ENCODE measurements around the gene TNS4. TPM values are rescaled to one million over a fixed set of nuclear protein-coding genes. Genes with fewer than 3 reads are reported as not detected.

TNS4 gene
- total and polyA plus RNA-seq, 3 experiments from 2014 or later, result 0.41 to 3.1 (median 3.1) TPM

DNA sequence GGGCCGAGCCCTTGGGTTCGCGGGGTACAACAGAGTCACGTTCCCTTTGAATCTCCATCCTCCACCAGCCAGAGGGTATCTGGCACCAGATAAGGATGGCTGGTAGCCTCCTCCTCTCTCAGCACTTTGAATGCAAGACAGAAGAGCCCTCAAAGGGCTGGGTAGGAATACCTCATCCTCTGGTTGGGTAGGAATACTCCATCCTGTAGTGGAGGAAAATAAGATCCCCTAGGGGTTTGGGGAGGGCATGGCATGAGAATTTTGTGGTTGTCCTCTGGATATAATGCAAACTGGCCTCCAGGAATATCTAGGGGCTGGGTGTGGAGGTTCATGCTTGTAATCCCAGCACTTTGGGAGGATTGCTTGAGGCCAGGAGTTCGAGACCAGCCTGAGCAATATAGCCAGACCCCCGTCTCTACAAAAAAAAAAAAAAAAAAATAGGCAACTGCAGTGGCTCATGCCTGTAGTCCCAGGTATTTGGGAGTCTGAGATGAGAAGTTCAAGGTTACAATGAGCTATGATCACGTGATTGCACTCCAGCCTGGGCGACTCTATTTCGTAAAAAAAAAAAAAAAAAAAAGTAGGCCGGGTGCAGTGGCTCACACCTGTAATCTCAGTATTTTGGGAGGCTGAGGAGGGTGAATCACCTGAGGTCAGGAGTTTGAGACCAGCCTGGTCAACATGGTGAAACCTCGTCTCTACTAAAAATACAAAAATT lies 55.5 kb downstream of the TNS4 start:
- H3K9me3 ChIP-seq (ENCODE audit: low read length), result no peaks in the 10 kb centered on the region
- Mint-ChIP-seq H3K36me3 (peaks cover 0 to 3% (median 0%) of the 10 kb centered on the region in 3 donors), H3K27me3 (peaks cover 0 to 11% of the 10 kb centered on the region in 2 donors), H3K4me3 (peak overlapping the region in 5 of 7 donors; percentile 37 to 90 (median 84)), H3K4me1 (peaks cover 39 to 46% (median 40%) of the 10 kb centered on the region in 3 donors), H3K27ac (peak overlapping the region in 2 of 8 donors; percentile 15 to 89), H3K9me3 (peaks cover 0 to 4% (median 0%) of the 10 kb centered on the region in 5 donors)
- ChIA-PET POLR2A (no interaction called here), CTCF (interaction anchor here (0.8 to 6.6 kb wide), 3 partner anchors 9 to 87 kb away, joined by 3 to 48 read pairs (median 5); no protein-coding TSS in a partner anchor)
- peaks cover 44% of the 10 kb centered on the region for H3K4me1 ChIP-seq (ENCODE audit: insufficient read depth, low read length)
- no peaks in the 10 kb centered on the region for H3K36me3 ChIP-seq (ENCODE audit: insufficient read depth, low read length)
- H3K4me3 ChIP-seq (ENCODE audit: low read length), result peak overlapping the region; percentile 30
- no peak overlapping the region for H3K27ac ChIP-seq (ENCODE audit: low read depth, low read length)
- no peaks in the 10 kb centered on the region for H3K27me3 ChIP-seq (ENCODE audit: insufficient read depth, low read length, poor library complexity, severe bottlenecking)
- DNase-seq, result no peak

DNA sequence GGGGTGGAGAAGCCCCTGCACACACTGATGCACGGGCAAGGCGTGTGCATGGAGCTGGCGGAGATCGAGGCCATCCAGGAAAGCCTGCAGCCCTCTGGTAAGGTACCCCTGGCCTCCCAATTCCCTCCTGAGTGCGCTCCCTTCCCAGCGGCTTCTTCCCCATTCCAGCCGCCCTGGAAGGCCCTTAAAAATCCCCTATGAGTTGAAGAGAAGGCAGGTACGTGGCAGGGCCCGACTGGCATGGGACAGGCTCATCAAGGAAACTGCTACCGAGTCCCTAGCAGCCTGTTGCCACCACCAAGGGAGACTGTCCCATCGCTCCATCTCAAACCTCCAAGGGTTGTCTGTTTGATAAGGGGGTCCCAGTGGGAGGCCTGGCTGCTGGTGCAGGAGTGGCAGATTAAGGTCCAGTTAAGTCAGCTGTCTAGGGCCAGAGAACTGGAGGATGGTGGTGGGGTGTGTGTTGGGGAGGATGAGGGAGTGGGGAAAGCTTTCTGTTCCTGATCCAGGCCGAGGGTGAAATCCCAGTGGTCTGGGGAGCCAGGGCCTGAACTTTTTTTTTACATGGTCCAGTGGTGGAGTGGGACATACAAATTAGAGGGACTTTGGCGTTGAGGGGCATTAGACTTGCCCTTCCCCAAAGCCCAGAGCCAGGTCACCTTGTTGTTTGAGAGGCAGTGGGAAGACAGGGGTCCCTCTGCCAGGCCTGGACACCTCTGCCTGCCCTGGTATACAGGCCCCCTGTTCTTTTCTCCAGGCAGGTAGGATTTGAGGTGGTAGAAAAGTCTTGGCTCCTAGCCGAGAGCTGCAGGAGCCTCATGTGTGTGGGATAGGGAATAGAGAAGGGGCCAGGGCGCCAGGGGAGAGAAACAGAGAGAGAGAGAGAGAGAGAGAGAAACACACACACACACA lies 57.2 kb downstream of the TNS4 start:
- peaks cover 0 to 11% of the 10 kb centered on the region in 2 donors for H3K27me3 Mint-ChIP-seq
- H3K27ac ChIP-seq (ENCODE audit: low read depth, low read length), result peak overlapping the region; percentile 47
- H3K4me3 Mint-ChIP-seq, result peak overlapping the region; percentile 82 to 95 (median 85)
- peaks cover 44% of the 10 kb centered on the region for H3K4me1 ChIP-seq (ENCODE audit: insufficient read depth, low read length)
- peak overlapping the region; percentile 64 for H3K4me3 ChIP-seq (ENCODE audit: low read length)
- H3K36me3 Mint-ChIP-seq, result peaks cover 0 to 3% (median 0%) of the 10 kb centered on the region in 3 donors
- H3K9me3 Mint-ChIP-seq, result peaks cover 0 to 4% (median 0%) of the 10 kb centered on the region in 5 donors
- no peaks in the 10 kb centered on the region for H3K36me3 ChIP-seq (ENCODE audit: insufficient read depth, low read length)
- H3K9me3 ChIP-seq (ENCODE audit: low read length), result no peaks in the 10 kb centered on the region
- DNase-seq, result no peak
- ChIA-PET POLR2A (interaction anchor here (1.0 to 1.9 kb wide), 3 partner anchors 26 to 116 kb away, joined by 3 to 6 read pairs (median 6); partner anchors contain the start of gene TOP2A), CTCF (interaction anchor here (0.7 to 6.6 kb wide), 15 partner anchors 10 to 171 kb away, joined by 3 to 48 read pairs (median 4); partner anchors contain the start of gene TOP2A)
- H3K27me3 ChIP-seq (ENCODE audit: insufficient read depth, low read length, poor library complexity, severe bottlenecking), result no peaks in the 10 kb centered on the region
- peaks cover 39 to 46% (median 40%) of the 10 kb centered on the region in 3 donors for H3K4me1 Mint-ChIP-seq
- H3K27ac Mint-ChIP-seq, result peak overlapping the region; percentile 84 to 98 (median 92)

DNA sequence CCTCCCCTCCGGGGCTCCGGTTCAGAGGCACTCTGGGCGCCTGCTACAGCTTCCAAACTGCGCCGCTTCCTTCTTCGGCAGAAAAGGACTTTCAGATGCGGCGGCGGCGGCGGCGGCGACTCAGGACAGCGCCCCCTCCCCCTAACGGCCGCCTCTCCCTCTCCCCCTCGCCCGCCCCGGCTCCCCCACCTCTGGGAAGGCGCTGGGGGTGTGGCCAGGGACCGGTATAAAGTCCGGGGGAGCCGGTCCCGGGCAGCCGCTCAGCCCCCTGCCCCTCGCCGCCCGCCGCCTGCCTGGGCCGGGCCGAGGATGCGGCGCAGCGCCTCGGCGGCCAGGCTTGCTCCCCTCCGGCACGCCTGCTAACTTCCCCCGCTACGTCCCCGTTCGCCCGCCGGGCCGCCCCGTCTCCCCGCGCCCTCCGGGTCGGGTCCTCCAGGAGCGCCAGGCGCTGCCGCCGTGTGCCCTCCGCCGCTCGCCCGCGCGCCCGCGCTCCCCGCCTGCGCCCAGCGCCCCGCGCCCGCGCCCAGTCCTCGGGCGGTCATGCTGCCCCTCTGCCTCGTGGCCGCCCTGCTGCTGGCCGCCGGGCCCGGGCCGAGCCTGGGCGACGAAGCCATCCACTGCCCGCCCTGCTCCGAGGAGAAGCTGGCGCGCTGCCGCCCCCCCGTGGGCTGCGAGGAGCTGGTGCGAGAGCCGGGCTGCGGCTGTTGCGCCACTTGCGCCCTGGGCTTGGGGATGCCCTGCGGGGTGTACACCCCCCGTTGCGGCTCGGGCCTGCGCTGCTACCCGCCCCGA lies 58.0 kb downstream of the TNS4 start, which contains the start of gene IGFBP4:
Gene IGFBP4, plus strand, starts transcription at position 255 of the 792 bp plus-strand sequence. Its CDS starts 286 bp downstream, at position 541.
- H3K27ac ChIP-seq (ENCODE audit: low read depth, low read length), result peak within 1 kb of the TSS; percentile 47
- ChIA-PET CTCF (interaction anchor here (0.7 to 6.6 kb wide), 17 partner anchors 11 to 172 kb away, joined by 3 to 48 read pairs (median 4); partner anchors contain the start of gene TOP2A), POLR2A (interaction anchor here (1.0 to 1.9 kb wide), 3 partner anchors 26 to 117 kb away, joined by 3 to 6 read pairs (median 6); partner anchors contain the start of gene TOP2A)
- H3K27ac Mint-ChIP-seq, result peak within 1 kb of the TSS; percentile 84 to 98 (median 92)
- H3K9me3 ChIP-seq (ENCODE audit: low read length), result no peaks in the 10 kb centered on the region
- no peaks in the 10 kb centered on the region for H3K27me3 ChIP-seq (ENCODE audit: insufficient read depth, low read length, poor library complexity, severe bottlenecking)
- peaks cover 37% of the 10 kb centered on the region for H3K4me1 ChIP-seq (ENCODE audit: insufficient read depth, low read length)
- DNase-seq, result peak; percentile 49 to 74 (median 54)
- H3K9me3 Mint-ChIP-seq, result peaks cover 0 to 4% (median 0%) of the 10 kb centered on the region in 5 donors
- H3K4me3 ChIP-seq (ENCODE audit: low read length), result peak within 1 kb of the TSS; percentile 64
- H3K36me3 ChIP-seq (ENCODE audit: insufficient read depth, low read length), result no peaks in the 10 kb centered on the region
- peaks cover 33 to 40% (median 34%) of the 10 kb centered on the region in 3 donors for H3K4me1 Mint-ChIP-seq
- peaks cover 0 to 11% of the 10 kb centered on the region in 2 donors for H3K27me3 Mint-ChIP-seq
- H3K4me3 Mint-ChIP-seq, result peak within 1 kb of the TSS; percentile 82 to 95 (median 85)
- H3K36me3 Mint-ChIP-seq, result peaks cover 0 to 3% (median 0%) of the 10 kb centered on the region in 3 donors

DNA sequence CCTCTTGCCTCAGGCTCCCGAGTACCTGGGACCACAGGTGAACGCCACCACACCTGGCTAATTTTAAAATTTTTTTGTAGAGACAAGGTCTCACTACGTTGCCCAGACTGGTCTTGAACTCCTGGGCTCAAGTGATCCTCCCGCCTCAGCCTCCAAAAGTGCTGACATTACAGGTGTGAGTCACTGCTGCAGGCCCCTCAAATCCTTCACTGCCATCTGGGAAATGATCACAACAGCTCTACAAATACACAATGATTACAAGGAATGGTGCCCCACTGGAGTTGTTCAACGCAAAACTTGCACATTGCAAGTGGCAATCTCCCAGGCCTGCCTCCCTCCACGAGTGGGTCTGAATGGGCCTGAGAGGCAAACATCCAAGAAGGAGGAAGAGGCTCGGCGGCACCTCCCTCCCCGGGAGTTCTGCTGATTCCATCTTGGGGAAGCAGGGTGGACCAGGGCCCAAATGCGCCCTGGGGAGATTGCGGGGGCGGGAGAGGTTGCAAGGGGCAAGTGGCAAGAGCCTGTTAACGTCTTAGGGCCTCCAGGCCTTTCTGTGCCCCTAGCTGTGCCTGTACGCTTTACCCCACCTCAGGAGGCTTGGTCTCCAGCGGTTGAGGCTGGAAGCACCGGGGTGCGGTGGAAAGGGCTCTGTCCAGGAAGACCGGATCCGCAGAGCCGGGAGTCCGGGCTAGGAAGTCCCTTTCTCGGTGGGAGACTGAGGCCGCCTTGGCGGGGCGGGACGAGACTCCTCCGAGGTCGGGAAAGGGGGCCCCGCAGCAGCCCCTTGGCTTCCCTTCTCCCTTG lies 58.8 kb downstream of the TNS4 start:
- Mint-ChIP-seq H3K27me3 (peaks cover 0 to 11% of the 10 kb centered on the region in 2 donors), H3K27ac (peak overlapping the region in 5 of 8 donors; percentile 19 to 81 (median 58)), H3K36me3 (peaks cover 0 to 3% (median 0%) of the 10 kb centered on the region in 3 donors), H3K4me1 (peaks cover 26 to 32% (median 26%) of the 10 kb centered on the region in 3 donors), H3K4me3 (peak overlapping the region; percentile 53 to 82 (median 68)), H3K9me3 (peaks cover 0 to 4% (median 0%) of the 10 kb centered on the region in 5 donors)
- ChIA-PET CTCF (interaction anchor here (0.8 to 6.6 kb wide), 9 partner anchors 12 to 118 kb away, joined by 3 to 48 read pairs (median 4); no protein-coding TSS in a partner anchor), POLR2A (no interaction called here)
- Histone ChIP-seq H3K4me1 (ENCODE audit: insufficient read depth, low read length) (peaks cover 29% of the 10 kb centered on the region), H3K9me3 (ENCODE audit: low read length) (no peaks in the 10 kb centered on the region), H3K27ac (ENCODE audit: low read depth, low read length) (peak overlapping the region; percentile 6), H3K27me3 (ENCODE audit: insufficient read depth, low read length, poor library complexity, severe bottlenecking) (no peaks in the 10 kb centered on the region), H3K36me3 (ENCODE audit: insufficient read depth, low read length) (no peaks in the 10 kb centered on the region), H3K4me3 (ENCODE audit: low read length) (no peak overlapping the region)
- DNase-seq, result no peak

DNA sequence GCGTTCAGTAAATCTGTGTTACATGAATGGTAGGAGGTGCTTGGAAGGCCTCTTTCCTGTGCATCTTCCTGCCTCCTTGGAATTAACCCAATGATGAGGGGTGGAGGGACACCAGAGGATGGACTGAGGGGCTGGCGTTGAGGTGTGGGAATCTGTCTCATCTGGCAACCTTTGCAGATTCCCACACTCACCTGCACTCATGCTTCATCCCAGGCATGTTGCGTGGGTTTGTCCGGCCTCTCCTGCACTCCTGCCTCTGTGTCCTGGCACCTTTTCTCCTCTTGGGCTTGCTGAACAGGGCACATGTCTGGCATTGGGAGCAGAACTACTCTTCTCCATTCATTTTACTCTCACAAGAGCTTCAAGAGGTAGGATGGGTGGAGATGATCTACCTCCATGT lies 61.3 kb downstream of the TNS4 start:
- Histone ChIP-seq H3K27me3 (ENCODE audit: insufficient read depth, low read length, poor library complexity, severe bottlenecking) (no peaks in the 10 kb centered on the region), H3K27ac (ENCODE audit: low read depth, low read length) (no peak overlapping the region), H3K9me3 (ENCODE audit: low read length) (no peaks in the 10 kb centered on the region), H3K4me3 (ENCODE audit: low read length) (no peak overlapping the region), H3K36me3 (ENCODE audit: insufficient read depth, low read length) (no peaks in the 10 kb centered on the region), H3K4me1 (ENCODE audit: insufficient read depth, low read length) (peaks cover 20% of the 10 kb centered on the region)
- Mint-ChIP-seq H3K9me3 (peaks cover 0 to 4% (median 0%) of the 10 kb centered on the region in 5 donors), H3K36me3 (peaks cover 0 to 3% (median 0%) of the 10 kb centered on the region in 3 donors), H3K4me3 (peak overlapping the region in 1 of 7 donors; percentile 44), H3K4me1 (peaks cover 19 to 23% (median 20%) of the 10 kb centered on the region in 3 donors), H3K27ac (peak overlapping the region in 1 of 8 donors; percentile 40), H3K27me3 (peaks cover 0 to 11% of the 10 kb centered on the region in 2 donors)
- DNase-seq, result no peak
- POLR2A ChIA-PET, result no interaction called here
- CTCF ChIA-PET, result interaction anchor here (1.5 to 6.6 kb wide), 4 partner anchors 13 to 120 kb away, joined by 3 to 48 read pairs (median 8); no protein-coding TSS in a partner anchor

- no peaks in the 10 kb centered on the region for H3K27me3 ChIP-seq (ENCODE audit: insufficient read depth, low read length, poor library complexity, severe bottlenecking)
- no peaks in the 10 kb centered on the region for H3K4me1 ChIP-seq (ENCODE audit: insufficient read depth, low read length)
- H3K36me3 ChIP-seq (ENCODE audit: insufficient read depth, low read length), result no peaks in the 10 kb centered on the region
- Mint-ChIP-seq H3K27me3 (no peaks in the 10 kb centered on the region), H3K36me3 (no peaks in the 10 kb centered on the region), H3K27ac (no peak overlapping the region), H3K4me3 (no peak overlapping the region), H3K4me1 (peaks cover 2 to 6% (median 3%) of the 10 kb centered on the region in 3 donors), H3K9me3 (no peaks in the 10 kb centered on the region)
- H3K4me3 ChIP-seq (ENCODE audit: low read length), result no peak overlapping the region
- CTCF ChIA-PET, result interaction anchor here (1.6 to 2.1 kb wide), 2 partner anchors 39 to 96 kb away, joined by 3 to 6 read pairs; no protein-coding TSS in a partner anchor
- POLR2A ChIA-PET, result no interaction called here
- no peaks in the 10 kb centered on the region for H3K9me3 ChIP-seq (ENCODE audit: low read length)
- H3K27ac ChIP-seq (ENCODE audit: low read depth, low read length), result no peak overlapping the region
- peak in 1 of 5 donors; percentile 23 for DNase-seq
Measured at GRCh38 chr17:40437095-40437732, 64.2 kb downstream of the TNS4 start.

Data from CD8-positive, alpha-beta memory T cell (primary cell).